ENCODE measurements around the gene EPSTI1.

DNA sequence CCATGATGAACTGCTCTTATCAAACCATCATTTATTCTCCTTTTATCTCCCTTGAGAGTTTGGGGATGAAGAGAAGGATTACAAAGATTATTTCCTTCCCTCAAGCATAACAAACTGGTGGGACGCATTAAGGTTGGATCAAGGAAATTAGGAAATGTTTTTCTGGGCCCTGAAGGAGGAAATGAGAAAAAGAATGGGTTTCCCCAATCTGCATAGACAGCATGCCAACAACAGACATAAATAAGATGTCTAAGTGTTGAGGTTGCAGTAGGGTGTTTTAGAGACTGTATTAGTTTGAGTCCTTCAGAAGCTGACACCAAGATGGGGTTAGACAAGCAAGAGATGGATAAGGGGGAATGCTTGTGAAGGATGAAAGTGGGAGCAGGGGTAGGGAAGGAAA, 7.3 kb downstream of the EPSTI1 start:
- TF ChIP-seq, protein P1, sequence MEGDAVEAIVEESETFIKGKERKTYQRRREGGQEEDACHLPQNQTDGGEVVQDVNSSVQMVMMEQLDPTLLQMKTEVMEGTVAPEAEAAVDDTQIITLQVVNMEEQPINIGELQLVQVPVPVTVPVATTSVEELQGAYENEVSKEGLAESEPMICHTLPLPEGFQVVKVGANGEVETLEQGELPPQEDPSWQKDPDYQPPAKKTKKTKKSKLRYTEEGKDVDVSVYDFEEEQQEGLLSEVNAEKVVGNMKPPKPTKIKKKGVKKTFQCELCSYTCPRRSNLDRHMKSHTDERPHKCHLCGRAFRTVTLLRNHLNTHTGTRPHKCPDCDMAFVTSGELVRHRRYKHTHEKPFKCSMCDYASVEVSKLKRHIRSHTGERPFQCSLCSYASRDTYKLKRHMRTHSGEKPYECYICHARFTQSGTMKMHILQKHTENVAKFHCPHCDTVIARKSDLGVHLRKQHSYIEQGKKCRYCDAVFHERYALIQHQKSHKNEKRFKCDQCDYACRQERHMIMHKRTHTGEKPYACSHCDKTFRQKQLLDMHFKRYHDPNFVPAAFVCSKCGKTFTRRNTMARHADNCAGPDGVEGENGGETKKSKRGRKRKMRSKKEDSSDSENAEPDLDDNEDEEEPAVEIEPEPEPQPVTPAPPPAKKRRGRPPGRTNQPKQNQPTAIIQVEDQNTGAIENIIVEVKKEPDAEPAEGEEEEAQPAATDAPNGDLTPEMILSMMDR (IDR thresholded peaks at IDR 0.05; ENCODE audit: poor library complexity, severe bottlenecking): no peak
- TF ChIP-seq EZH2 (IDR thresholded peaks at IDR 0.05; ENCODE audit: borderline replicate concordance, insufficient read depth, low read length, poor library complexity, severe bottlenecking) (no peak), EP300 (conservative IDR thresholded peaks at IDR 0.05; ENCODE audit: poor library complexity, severe bottlenecking) (no peak)
